Lung microvascular endothelial cell (primary cell): ENCODE results near the gene PHC3. TPM values are rescaled to one million over a fixed set of nuclear protein-coding genes. Genes with fewer than 3 reads are reported as not detected.

ENCODE experiments used
- DNase-seq, 2 donors: peaks; one replicate each; pipeline versions ENCODE4 v3.0.0 to v3.0.0-alpha.2; 2010; ENCODE audit warnings: low read depth in 2 of 2
- total RNA-seq: library from RNA; depleted of rRNA; stranded (reverse); fragments of >200 nt; gene quantifications from 2 replicates; pipeline ENCODE4 v1.2.1, GENCODE V29; 2014

Gene PHC3
- total RNA-seq, 1 donor from 2014 or later: 15.3 TPM

DNA sequence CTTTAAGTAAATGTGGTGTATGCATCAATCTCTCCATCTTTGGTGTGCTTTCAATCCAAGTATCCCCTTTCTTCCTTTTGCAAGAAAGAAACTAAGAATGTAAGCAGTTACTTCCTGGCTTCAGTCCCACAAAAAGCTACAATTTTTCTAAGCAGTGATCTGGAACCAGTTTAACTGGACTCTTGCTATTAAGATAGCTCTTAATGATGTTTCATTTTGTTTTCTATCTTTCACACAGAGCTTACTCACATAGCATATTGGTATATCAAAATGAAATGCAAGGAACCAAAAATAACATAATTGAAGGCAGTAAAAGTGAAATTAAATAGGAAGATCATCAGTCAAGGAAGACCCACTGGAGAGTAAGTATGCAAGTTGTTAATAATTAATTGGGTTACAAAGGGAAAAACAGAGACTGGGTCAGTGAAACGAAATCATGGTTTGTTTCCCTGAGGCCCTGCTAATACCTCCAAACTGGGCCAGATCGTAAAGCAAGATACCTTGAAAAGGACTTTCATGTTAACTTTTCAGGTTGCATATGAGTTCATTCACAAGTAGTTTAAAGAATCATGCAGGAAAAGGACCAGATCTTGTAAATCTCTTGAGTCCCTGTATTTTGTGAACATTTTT lies 101.9 kb downstream of the PHC3 start:
- no peak for DNase-seq

DNA sequence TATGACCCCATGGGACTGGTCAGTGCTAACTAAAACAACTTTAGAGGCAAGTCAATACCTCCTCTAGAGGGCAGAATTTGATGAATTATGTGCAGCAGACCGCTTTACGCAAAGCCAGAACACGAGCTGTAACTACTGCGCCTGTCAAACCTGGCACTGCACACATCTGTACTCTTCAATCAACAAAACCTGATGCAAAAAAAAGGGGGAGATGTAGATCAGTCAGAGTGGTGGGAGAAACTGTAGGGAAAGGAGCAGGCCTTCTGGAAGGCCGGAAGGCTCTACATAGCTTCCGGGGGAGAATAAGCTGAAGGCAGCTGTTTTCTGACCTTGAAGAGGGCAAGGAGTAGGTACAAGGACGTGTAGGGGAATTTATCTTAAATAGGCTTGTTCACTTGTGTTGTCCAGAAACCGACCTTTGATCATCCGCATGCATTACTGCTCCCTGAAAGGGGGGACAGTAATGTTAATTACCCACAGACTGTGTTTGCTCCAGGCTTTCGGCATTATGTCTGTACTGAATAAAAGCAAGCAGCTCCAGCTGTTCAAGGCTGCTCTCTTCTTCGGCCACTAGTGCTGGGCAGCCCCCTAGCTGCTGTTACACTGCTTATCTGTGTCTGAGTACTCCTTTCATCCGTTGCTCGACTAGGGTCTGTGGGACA lies 102.8 kb downstream of the PHC3 start:
- no peak for DNase-seq

DNA sequence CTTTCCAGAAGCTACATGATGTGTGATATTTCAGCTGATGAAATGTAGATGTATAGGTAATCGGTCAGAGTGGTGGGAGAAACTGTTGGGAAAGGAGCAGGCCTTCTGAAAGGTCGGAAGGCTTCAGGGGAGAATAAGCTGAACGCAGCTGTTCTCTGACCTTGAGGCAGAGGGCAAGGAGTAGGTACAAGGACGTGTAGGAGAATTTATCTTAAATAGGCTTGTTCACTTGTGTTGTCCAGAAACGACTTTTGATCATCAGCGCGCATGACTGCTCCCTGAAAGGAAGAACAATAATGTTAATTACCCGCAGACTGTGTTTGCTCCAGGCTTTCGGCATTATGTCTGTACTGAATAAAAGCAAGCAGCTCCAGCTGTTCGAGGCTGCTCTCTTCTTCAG lies 104.2 kb downstream of the PHC3 start:
- DNase-seq: no peak

DNA sequence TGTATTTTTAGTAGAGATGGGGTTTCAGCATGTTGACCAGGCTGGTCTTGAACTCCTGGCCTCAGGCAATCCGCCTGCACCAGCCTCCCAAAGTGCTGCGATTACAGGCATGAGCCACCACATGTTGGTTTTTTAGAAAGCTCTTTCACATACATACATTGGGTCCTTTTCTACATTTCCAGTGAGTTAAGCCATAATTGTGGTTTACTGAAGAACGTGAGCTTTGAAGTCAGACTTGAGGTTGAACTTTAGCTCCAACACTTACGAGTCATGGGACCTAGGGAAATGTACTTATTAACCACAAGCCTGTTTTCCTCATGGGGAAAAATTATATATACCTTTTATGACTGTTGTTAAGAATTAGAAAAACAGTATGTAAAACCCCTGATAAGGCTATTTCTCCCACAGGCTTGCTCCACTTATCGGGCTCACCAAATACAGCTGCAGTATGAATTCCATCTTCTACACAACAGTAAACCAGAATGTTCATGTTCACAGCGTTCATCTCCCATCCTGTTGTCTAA lies 104.8 kb downstream of the PHC3 start:
- DNase-seq: peak in 1 of 2 donors; percentile 2

DNA sequence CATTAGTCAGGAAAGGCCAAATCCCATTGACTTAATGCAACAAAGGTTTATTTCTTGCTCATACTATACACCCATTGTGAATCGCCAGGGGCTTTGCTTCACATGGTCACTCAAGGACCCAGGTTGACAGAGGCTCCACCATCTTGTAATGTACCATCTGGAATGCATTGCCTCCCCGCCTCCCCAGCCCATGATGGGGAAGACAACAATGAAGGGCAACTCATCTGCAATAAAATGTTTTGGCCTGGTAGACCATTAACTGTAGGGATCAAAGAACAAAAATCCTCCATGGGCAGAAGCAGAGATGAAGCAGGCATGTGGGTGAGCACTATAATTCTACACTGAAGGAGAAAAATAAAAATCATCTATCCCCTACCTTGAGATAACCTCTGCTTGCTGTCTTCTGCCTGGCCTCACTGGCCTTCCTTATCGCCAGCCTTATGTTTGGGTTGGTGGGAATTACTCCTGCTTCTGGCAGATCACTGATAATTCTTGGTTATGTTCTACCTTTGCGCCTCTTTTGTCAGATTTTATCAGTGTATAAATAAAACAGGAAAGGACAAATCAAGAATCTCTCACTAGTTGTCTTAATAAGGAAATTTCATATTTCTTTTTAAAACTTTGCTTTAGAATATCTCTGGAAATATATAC lies 106.0 kb downstream of the PHC3 start:
- no peak for DNase-seq

DNA sequence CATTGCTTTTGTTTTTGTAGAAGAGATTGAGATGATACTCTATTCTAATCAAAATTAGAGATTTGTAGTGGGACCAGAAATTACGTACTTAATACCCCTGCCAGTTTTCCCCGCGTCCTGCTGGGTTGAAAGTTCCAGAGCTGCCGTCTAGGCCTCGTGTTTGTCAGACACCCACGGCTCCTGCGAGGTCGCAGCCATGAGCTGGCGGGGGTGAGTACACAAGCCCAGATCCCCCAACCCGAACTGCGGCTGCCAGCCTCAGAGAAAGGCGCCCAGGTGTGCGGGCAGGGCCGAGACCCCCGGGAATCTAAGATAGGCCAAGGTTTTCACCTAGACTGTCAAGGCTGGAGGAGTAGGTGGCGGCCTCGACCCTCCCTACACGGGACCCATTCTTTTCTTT lies 117.4 kb downstream of the PHC3 start:
- no peak for DNase-seq

DNA sequence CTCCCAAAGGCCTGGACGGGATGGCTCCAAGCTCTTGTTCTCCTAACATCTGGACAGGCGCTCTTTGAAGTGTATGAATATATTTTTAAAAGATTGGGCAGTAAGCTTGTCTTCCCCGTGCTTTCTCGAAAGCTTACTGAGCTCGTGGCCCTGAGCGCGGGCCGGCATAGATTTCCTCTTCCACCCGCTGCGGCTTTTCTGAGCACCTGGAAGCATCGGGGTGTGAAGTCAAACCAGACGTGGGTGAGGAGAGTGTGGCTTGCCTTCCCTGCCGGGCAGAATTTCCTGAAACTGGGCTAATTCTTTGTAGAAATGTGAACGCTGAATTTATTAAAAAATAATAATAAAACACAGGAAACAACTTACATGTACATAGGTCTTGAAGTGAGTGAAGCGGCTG lies 117.8 kb downstream of the PHC3 start:
- no peak for DNase-seq

DNA sequence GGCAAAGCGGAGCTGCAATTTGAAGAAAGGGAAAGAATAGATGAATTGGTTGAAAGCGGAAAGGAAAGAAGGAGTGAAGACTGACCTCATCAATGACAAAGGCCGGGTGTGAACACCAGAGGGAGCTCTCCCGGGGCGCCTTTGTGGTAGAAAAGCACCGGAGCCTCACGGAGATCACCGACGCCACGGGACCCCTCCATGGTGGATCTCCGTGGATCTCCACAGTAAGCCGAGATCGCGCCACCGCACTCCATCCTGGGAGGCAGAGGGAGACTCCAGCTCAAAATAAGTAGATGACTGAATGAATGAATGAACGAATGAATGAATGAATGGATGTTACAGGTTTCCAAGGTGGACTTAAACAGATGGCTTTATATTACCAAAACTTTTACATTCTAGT lies 118.8 kb downstream of the PHC3 start:
- no peak for DNase-seq

DNA sequence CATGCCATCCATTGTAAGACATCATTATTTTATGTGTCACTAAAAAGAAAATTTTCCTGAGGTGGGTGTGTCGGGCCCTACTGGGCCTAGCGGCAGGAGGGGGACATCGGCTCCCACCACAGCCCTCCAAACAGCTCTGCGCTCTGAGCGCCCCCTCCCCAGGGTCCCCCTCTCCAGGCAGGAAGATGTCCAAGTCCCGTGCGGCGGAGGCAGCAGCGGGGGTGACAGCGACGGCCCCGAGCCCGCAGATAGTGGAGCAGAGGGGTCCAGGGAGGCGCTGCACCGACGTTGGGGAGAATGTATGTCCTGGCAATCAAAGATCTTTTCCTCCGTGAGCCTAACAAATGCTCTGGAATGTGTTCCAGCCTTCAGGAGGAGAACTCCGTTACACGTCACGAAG lies 119.5 kb downstream of the PHC3 start:
- DNase-seq: no peak

DNA sequence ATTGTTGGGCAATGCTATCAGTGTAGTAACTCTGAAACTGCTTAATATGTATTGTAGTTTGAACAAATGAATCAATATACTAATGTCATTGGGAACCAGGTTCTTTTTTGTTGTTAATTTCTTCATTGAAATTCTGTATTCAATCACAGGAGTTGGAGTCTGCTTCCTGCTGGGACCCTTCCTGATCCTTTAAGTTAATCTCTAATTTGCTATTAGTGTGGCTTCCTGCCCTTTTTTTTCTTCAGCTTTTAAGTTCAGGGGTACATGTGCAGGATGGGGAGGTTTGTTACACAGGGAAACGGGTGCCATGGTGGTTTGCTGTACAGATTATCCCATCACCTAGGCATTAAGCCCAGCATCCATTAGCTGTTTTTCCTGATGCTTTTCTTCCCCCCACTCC lies 122.1 kb downstream of the PHC3 start:
- no peak for DNase-seq

DNA sequence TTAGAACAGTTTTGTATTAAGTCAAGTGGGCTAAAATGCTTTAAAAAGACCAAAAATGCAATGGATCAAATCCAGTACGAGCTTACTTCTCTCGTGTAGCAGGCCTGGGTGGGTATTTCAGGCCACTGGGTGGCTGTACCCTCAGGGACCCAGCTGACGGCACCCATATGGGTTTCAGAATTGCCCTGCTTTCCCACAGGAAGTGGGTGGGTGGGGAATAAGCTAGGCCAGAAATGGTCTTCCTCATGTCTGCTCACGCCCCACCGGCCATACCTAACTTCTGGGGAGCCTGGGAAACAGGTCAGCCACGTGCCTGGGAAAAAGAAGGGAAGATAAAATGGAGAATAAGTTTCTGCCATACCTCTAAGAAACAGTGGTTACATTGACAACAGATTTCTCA lies 123.4 kb downstream of the PHC3 start:
- no peak for DNase-seq

DNA sequence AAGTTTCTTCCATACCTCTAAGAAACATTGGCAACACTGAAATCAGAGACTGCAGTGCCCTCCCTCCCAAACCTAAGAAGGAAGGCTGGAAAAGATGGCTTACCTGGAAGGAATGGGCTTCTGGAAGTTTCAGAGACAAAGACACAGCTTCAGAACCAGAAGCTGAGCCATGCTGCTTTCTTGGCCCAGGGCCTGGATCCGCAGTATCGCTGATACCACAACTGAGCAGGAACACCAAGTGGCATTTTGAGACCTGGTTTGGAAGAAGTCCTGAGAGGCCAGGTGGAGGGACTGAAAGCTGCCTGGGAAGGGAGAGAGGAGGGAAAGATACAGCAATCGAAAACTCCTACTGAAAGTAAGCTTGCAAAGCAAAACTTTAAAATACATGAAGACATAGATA lies 124.0 kb downstream of the PHC3 start:
- no peak for DNase-seq

DNA sequence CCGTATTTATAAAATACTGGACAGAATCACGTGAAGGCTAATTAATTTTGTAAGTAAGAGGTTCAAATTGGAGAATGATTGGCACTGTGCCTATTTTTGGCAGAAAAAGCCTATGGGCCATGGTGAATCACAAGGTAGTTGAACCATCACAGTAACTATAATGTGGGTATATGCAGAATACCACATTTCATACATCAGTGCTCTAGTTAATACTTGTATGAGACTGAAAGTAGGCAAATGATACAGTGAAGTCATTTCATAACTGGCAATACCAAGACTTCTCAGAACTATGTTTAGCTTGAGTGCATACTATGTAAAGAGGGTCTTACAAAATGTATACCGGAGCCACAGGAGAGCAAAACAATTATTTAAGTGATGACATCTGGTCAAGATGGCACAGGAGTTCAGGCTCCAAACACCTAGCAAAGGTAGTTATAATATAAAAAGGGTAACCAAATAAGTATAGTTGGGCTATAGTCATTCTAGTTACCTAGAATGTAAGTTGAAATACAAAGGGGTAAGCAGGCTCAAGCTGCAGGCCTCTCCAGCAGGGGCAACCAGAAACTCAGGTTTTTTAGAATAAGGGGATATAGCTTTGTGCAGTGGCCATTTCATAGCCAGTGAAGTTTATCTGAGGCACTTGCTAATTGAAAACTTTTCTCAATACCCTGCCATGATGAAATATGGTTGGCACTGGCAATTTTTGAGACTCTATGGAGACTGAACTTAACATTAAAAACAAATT lies 124.7 kb downstream of the PHC3 start:
- DNase-seq: no peak

DNA sequence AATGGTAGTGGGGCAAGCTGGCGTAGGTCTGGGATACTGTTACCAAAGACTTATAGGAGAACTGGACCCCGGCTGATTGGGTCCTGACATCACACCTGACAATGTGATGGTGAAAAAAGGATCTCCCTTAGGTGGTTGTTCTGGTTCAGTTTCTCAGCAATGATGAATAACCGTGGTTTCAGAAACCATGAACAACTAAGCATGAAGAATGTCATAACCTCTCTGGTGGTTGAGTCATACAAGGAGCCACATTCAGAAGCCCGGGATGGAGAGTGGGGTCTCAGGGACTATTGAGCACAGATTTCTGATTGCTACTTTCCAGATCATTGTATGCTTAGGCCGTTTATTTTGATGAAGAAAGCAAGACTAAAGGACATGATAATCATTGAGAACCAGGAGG lies 126.3 kb downstream of the PHC3 start:
- DNase-seq: no peak

DNA sequence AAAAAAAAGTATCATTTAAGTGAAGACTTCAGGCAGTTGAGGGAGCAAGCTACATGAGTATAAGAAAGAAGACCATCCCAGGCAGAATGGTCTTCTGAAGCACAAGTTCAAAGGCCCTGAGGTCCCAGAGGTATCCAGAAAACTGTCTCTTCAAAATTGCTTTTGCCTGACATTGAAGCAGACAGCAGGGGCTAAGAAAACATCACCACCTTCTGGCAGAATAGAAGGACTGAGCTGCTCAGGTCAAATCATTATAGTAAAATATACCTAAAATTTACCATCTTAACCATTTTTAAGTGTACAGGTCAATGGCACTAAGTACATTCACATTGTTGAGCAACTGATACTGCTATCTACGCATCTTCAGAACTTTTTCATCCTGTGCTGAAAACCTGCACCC lies 127.3 kb downstream of the PHC3 start:
- peak; percentile 32 to 35 for DNase-seq

DNA sequence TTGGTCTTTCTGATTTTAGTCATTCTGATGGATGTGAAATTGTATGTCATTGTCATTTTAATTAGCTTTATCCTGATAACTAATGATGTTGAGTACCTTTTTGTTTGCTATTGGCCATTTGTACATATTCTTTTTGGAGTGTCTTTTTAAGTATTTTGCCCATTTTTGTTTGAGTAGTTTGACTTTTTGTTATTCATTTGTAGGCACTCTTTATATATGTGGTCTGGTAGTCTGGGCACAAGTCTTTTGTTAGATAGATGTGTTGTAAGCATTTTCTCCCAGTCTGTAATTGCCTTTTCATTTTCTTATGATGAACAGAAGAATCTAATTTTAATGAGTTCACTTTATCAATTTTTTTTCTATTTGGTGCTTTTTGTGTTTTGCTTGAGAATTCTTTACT lies 129.1 kb downstream of the PHC3 start:
- DNase-seq: no peak

DNA sequence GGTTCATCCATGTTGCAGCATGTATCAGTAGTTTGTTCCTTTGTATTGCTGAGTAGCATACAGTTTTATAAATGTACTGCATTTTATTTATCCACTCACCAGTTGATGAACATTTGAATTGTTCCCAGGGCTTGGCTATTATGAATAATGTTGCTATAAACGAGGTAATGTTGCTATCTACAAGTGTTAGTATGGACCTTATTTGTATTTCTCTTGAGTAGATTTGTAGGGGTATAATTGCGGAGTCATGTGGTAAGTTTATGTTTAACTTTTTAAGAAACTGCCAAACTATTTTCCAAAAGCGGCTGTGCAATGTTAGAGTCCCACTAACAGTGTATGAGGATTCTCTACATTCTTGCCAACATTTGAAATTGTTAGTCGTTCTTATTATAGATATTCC lies 130.8 kb downstream of the PHC3 start:
- no peak for DNase-seq

DNA sequence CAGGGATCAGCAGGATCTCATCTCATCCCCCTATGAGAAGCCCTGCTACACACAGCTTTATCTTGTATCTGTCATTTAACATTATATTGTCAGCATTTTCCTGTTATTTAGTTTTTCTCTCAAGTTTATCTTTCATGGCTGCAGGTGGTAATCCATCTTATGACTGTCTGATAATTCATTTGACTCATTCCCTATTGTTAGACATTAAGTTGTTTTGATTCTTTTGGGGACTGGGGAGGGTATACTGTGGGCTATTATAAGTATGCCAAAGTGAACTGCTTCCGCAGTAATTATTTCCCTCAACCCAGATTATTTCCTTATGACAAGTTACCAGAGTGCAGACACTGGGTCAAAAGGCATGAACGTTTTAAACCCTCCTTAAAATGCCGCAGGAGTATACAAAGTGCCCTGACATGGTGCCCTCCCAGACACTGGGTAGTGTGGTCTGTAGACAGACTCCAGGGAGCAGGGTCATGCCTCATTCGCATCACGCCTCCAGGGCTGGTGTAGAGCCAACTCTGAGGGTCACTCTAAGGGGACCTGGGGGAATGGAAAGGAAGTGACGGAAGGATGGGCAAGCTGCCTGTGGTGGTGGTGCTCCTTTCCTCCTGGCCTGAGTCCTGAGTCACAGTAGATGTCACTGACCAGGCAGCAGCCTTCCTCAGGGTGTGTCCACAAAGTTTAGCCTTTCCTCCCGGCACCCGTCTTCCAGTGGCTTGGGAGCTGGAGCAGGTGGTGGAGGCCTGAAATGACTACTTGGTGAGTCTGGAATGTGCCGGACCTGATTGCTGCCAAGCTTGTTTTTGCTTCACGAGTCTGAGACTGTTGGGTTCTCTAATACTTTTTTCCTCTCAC lies 132.2 kb downstream of the PHC3 start:
- DNase-seq: peak; percentile 26 to 78

DNA sequence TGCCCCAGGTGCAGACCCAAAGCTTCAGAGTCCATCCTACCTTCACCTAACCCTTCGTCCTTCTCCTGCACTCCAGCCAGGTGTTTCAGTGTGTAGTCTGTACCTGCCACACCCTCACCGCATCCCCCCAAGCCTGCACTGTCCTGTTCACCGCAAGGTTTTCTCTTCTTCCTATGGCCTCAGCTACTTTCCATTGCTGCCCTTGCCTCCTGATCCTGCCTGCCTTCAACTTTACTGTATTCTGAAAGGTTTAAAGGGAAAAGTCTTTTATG lies 134.5 kb downstream of the PHC3 start:
- no peak for DNase-seq

DNA sequence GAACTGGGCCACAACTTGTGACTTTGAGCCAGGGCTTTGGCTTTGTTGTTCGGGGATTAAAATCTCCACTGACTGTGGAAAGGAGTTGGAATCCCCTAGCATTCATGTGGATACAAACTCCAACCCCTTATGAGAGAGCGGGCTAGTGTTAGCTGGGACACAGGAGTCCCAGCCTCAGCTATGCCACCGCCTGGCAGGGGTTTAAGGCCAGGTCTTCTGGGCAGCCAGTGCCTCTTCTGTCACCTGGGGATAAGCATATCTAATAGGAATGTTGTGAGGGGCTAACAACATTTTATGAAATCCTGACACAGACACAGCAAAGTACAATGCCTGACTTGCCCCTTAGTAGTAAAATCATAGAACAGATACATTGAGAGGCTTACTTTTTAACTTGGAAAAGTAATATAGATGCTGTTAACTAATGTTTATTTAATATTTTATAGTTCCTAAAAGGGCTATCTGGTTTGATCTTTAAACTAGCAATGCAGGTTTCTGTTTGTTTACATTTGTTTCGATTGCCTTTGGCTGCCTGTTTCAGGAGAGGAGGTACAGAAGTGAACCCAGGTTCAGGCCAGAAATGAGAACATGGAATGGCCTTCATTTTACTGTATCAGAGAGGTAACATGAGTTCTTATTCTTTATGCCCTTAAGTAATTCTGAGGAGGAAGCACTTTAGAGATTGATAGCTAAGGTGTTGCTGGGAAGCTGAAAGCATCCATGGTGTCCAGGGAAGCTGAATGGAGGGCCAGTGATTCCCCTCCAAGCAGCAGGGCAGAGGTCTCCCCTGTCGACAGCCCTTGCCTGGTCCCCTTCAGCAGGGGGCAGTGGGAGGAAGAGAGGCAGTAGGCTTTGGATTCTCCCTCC lies 135.0 kb downstream of the PHC3 start:
- no peak for DNase-seq
